ENCODE data around the gene CERS1.

Gene CERS1

DNA sequence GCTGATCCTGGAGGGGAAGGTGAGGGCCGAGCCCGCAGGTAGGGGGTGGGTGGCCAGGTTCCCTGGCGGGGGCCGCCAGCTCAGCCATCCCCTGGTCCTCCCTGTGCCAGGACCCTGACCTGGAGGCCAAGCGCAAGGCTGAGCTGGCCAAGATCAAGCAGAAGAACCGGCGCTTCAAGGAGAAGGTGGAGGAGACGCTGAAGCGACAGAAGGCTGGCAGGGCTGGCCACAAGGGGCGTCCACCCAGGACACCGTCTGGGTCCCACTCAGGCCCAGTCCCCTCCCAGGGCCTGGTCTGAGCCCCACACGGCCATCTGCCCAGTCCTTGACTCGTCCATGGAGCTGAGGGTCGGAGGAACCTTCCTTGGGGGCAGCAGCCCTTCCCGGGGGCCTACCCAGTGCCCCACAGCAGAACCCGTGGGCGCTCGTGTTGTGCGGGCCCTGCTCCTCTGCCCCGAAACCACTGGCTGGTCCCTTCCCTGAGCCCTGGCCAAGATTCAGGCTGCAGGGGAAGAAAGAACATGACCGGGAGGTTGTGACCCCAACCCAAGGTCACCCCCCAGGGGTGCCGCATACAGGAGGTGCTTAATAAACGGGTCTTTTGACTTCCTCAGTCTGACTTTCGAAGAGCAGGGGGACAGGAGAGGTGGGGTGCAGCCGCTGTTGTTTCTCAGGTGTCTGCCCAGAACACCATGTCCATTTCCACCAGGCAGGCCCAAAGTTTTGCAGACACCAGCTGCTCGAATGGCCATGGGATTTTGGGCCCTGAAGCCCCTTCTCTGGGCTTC lies 32.3 kb upstream of the CERS1 start:
- no peaks in the 10 kb centered on the region for H3K9me3 ChIP-seq (ENCODE audit: insufficient read depth, low read length, severe bottlenecking)
- no peak overlapping the region for H3K9ac ChIP-seq (ENCODE audit: low read depth, low read length)
- no peak for DNase-seq
- H3K27me3 ChIP-seq (ENCODE audit: insufficient read depth, low read length, poor library complexity): no peaks in the 10 kb centered on the region
- no peaks in the 10 kb centered on the region for H3K79me2 ChIP-seq (ENCODE audit: insufficient read depth, low read length)
- TF ChIP-seq, protein P1, sequence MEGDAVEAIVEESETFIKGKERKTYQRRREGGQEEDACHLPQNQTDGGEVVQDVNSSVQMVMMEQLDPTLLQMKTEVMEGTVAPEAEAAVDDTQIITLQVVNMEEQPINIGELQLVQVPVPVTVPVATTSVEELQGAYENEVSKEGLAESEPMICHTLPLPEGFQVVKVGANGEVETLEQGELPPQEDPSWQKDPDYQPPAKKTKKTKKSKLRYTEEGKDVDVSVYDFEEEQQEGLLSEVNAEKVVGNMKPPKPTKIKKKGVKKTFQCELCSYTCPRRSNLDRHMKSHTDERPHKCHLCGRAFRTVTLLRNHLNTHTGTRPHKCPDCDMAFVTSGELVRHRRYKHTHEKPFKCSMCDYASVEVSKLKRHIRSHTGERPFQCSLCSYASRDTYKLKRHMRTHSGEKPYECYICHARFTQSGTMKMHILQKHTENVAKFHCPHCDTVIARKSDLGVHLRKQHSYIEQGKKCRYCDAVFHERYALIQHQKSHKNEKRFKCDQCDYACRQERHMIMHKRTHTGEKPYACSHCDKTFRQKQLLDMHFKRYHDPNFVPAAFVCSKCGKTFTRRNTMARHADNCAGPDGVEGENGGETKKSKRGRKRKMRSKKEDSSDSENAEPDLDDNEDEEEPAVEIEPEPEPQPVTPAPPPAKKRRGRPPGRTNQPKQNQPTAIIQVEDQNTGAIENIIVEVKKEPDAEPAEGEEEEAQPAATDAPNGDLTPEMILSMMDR (IDR thresholded peaks at IDR 0.05; ENCODE audit: borderline replicate concordance, extremely low read depth, low read length, poor library complexity, severe bottlenecking): no peak
- no peak for TF ChIP-seq EZH2 (IDR thresholded peaks at IDR 0.05; ENCODE audit: borderline replicate concordance, low read depth, low read length, severe bottlenecking)
- no peak overlapping the region for H3K4me3 ChIP-seq (ENCODE audit: low read depth in 1 of 2, low read length in 2 of 2)
- H3K27ac ChIP-seq (ENCODE audit: low read length): no peak overlapping the region
- H3K36me3 ChIP-seq (ENCODE audit: insufficient read depth, low read length): peaks cover 41% of the 10 kb centered on the region
- no peaks in the 10 kb centered on the region for H3K4me1 ChIP-seq (ENCODE audit: insufficient read depth, low read length)
- H2AFZ ChIP-seq (ENCODE audit: low read depth, low read length): no peak overlapping the region
- no peak overlapping the region for H3K4me2 ChIP-seq (ENCODE audit: insufficient read depth, low read length)
- ATAC-seq (ENCODE audit: insufficient read depth, low read depth): no peak
- H4K20me1 ChIP-seq (ENCODE audit: insufficient read depth, low read length): no peaks in the 10 kb centered on the region

GRCh38 chr19:18924684-18925213 lies 28.8 kb upstream of the CERS1 start:
- DNase-seq: no peak
- H3K9me3 ChIP-seq (ENCODE audit: insufficient read depth, low read length, severe bottlenecking): no peaks in the 10 kb centered on the region
- H2AFZ ChIP-seq (ENCODE audit: low read depth, low read length): no peak overlapping the region
- no peak for ATAC-seq (ENCODE audit: insufficient read depth, low read depth)
- no peaks in the 10 kb centered on the region for H3K27me3 ChIP-seq (ENCODE audit: insufficient read depth, low read length, poor library complexity)
- TF ChIP-seq, protein P1 (IDR thresholded peaks at IDR 0.05; ENCODE audit: borderline replicate concordance, extremely low read depth, low read length, poor library complexity, severe bottlenecking): no peak
- TF ChIP-seq EZH2 (IDR thresholded peaks at IDR 0.05; ENCODE audit: borderline replicate concordance, low read depth, low read length, severe bottlenecking): no peak
- H3K36me3 ChIP-seq (ENCODE audit: insufficient read depth, low read length): peaks cover 63% of the 10 kb centered on the region
- no peak overlapping the region for H3K4me3 ChIP-seq (ENCODE audit: low read depth in 1 of 2, low read length in 2 of 2)
- H4K20me1 ChIP-seq (ENCODE audit: insufficient read depth, low read length): peaks cover 13% of the 10 kb centered on the region; the same call in 1 of the 2 replicates
- H3K79me2 ChIP-seq (ENCODE audit: insufficient read depth, low read length): peaks cover 17% of the 10 kb centered on the region
- no peak overlapping the region for H3K9ac ChIP-seq (ENCODE audit: low read depth, low read length)
- H3K4me2 ChIP-seq (ENCODE audit: insufficient read depth, low read length): no peak overlapping the region
- peaks cover 18% of the 10 kb centered on the region for H3K4me1 ChIP-seq (ENCODE audit: insufficient read depth, low read length)
- no peak overlapping the region for H3K27ac ChIP-seq (ENCODE audit: low read length)

DNA sequence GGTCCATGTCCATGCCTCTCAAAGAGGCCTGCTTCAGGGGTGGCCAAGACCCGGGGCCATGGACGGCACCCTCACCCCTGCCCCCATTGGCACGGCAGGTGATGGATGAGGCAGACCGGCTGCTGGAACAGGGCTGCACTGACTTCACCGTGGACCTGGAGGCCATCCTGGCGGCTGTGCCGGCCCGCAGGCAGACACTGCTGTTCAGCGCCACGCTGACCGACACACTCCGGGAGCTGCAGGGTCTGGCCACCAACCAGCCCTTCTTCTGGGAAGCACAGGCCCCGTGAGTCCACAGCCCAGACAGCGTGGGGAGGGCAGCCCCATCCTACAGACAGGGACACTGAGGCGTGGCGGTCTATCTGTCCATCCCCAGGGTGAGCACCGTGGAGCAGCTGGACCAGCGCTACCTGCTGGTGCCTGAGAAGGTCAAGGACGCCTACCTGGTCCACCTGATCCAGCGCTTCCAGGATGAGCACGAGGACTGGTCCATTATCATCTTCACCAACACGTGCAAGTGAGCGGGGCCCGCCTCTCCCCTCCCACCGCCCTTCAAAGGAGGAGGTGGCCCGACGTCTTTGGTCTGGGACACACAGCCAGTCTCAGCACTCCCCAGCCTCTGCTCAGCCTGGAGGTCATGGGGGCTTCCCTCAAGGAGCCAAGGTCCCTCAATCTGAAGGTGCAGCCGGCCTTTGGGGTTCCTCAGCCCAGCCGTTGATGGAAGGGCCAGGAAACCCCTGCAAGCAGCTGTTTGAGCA lies 26.4 kb upstream of the CERS1 start:
- no peaks in the 10 kb centered on the region for H3K9me3 ChIP-seq (ENCODE audit: insufficient read depth, low read length, severe bottlenecking)
- H4K20me1 ChIP-seq (ENCODE audit: insufficient read depth, low read length): peaks cover 14% of the 10 kb centered on the region; the same call in 1 of the 2 replicates
- ATAC-seq (ENCODE audit: insufficient read depth, low read depth) (no peak), DNase-seq (no peak)
- peaks cover 51% of the 10 kb centered on the region for H3K36me3 ChIP-seq (ENCODE audit: insufficient read depth, low read length)
- H3K9ac ChIP-seq (ENCODE audit: low read depth, low read length): no peak overlapping the region
- H3K27ac ChIP-seq (ENCODE audit: low read length): no peak overlapping the region
- no peaks in the 10 kb centered on the region for H3K27me3 ChIP-seq (ENCODE audit: insufficient read depth, low read length, poor library complexity)
- TF ChIP-seq, protein P1 (IDR thresholded peaks at IDR 0.05; ENCODE audit: borderline replicate concordance, extremely low read depth, low read length, poor library complexity, severe bottlenecking): no peak
- no peak for TF ChIP-seq EZH2 (IDR thresholded peaks at IDR 0.05; ENCODE audit: borderline replicate concordance, low read depth, low read length, severe bottlenecking)
- H3K79me2 ChIP-seq (ENCODE audit: insufficient read depth, low read length): peaks cover 37% of the 10 kb centered on the region
- no peak overlapping the region for H2AFZ ChIP-seq (ENCODE audit: low read depth, low read length)
- peaks cover 29% of the 10 kb centered on the region for H3K4me1 ChIP-seq (ENCODE audit: insufficient read depth, low read length)
- no peak overlapping the region for H3K4me2 ChIP-seq (ENCODE audit: insufficient read depth, low read length)
- no peak overlapping the region for H3K4me3 ChIP-seq (ENCODE audit: low read depth in 1 of 2, low read length in 2 of 2)

All from DND-41 (cell line).